Epidermal melanocyte (primary cell): Measurements from ENCODE around the gene ZMYM4.
A peak's percentile ranks its signal among the peaks of the same experiment; 100 is the strongest.

ENCODE experiments used
- DNase-seq: peaks from one replicate; pipeline ENCODE4 v3.0.0; 2011; ENCODE audit warnings: low spot score; ENCODE audit not compliant: insufficient read length

The ZMYM4 gene

GRCh38 chr1:35398739-35399138 is 130.2 kb downstream of the ZMYM4 start:
- DNase-seq, result no peak

DNA sequence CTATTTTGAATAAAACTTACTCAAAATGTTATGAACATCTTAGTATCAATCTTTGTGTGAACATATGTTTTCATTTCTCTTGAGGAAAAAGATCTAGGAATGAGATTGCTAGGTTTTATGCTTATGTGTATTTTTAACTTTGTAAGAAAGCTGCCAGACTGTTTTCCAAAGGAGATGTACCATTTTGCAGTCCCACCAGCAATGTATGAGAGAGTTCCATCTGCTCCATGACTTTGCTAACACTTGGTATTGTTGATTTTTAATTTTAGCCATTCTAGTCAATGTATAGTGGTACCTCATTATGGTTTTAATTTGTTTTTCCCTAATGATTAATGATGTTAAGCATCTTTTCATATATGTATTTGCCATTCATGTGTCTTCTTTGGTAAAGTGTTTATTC is 132.5 kb downstream of the ZMYM4 start:
- DNase-seq, result no peak

- no peak for DNase-seq
Observed at GRCh38 chr1:35406103-35406502, 137.6 kb downstream of the ZMYM4 start.

DNA sequence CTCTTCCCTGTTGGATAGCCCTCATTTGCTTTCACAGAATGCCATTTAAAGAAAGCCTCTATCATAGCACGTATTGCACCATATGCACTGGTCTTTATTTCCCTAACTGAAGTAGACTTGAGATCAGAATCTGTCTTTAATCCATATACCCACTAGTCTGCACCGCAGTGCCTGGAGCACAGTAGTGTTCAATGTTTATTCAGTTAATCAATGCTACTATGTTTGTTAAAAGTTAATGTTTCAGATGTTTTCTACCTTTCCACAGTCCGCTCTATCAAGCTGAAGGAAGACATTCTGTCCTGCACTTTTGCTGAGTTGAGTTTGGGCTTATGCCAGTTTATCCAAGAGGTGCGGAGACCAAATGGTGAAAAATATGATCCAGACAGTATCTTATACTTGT is 139.2 kb downstream of the ZMYM4 start:
- DNase-seq, result no peak

DNA sequence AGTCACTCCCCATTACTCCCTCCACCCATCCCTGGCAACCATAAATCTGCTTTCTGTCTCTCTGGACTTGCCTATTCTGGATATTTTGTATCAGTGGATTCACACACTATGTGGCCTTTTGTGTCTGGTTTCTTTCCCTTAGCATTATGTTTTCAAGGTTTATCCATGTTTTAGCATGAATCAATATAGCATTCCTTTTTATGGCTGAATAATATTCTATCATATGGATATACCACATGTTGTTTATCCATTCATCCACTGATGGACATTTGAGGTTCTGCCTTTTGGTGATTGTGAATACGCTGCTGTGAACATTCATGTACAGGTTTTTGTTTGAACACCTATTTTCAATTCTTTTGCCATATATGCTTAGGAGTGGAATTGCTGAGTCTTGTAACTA is 140.4 kb downstream of the ZMYM4 start:
- no peak for DNase-seq

DNA sequence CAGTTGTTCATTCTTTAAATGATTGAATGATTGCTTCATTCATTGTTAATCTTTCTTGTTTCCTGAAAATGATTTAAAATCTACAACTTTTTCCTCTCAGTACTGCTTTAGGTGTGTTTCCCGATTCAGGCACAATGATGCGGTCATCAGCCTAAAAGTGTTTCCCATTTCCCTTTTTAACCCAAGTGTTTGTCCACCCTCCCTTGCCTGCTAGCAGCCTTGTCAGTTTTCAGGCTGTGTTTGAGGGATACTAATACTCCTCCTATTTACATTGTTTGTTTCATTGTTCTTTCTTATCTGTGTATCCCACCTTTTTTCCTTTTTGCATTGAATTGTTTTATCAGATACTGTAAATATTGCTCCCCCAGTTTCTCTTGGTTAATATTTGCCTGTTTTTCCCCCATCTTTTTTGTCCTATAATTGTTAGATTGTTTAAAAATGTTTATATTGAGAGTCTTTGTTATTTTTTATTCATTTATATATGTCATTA is 157.6 kb downstream of the ZMYM4 start:
- DNase-seq, result no peak

DNA sequence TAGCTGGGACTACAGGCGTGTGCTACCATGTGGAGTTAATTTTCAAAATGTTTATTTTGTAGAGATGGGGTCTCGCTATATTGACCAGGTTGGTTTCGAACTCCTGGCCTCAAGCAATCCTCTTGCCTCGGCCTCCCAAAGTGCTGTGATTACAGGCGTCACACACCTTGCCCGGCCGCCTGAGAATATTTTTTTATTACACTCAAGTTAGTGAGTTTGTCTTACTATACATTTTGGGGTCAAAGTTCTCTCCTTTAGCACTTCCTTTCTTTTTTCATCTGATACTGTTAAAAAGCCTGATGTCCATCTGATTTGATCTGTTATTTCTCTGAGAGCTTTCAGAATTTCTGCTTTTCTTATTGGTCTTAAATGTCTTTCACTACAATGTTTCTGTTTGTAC is 159.9 kb downstream of the ZMYM4 start:
- DNase-seq, result no peak

DNA sequence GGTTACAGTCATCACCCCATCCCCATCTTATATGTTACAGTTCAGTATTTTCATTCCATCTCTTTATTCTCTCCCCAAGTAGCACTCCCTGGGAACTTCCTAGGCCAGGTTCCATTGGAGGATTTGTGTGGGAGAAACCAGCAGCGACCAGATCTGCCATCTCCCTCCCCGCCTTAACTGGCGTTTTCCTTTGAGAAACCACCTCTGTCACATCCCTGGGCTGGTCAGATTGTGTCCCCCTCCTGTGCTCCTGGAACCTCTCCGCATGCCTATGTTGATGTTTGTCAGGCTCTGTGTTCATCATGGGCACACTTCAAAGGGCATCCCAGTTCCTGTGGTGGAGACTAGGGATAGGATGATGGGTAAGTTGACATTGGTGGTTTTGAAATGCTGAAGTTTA is 162.3 kb downstream of the ZMYM4 start:
- no peak for DNase-seq

GRCh38 chr1:35431173-35431599 is 162.7 kb downstream of the ZMYM4 start:
- DNase-seq, result no peak

DNA sequence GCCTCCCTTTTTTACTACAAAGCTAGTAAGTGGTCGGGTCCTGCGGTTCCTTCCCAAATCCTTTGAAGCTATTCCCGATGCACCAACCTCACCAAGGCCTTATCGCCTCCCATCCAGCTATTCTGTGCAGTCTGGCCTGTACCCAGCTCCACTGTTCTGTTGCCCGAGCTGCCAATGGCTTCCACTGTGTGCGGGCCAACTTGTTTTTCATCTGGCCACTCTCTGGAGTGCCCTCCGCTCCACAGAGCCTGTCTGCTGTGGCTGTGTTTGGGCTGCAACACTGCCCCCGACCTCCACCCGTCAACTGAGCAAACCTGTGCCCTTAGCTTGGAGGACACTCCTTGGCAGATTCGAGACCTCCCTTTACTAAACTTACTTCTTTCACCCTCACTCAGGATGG is 163.7 kb downstream of the ZMYM4 start:
- DNase-seq, result no peak

DNA sequence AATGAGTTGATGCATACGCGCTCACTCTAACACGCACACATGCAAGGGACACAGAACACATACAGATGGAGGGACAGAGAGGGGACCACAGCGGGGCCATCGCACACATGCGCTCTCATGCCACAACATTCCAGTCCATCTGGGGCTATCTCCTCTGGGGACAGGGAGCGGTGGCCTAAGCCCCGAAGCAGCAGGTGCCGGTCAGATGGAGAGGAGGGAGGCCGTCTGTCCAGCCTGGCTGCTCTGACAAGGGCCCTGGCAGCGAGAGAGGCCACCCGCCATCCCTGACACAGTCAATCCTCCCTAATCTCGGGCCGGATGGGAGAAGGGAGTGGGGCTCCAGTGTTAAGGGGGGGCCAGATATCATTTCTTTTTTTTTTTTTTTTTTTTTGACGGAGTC is 165.2 kb downstream of the ZMYM4 start:
- DNase-seq, result no peak

- DNase-seq, result no peak
Observed at GRCh38 chr1:35434703-35435102, 166.2 kb downstream of the ZMYM4 start.

DNA sequence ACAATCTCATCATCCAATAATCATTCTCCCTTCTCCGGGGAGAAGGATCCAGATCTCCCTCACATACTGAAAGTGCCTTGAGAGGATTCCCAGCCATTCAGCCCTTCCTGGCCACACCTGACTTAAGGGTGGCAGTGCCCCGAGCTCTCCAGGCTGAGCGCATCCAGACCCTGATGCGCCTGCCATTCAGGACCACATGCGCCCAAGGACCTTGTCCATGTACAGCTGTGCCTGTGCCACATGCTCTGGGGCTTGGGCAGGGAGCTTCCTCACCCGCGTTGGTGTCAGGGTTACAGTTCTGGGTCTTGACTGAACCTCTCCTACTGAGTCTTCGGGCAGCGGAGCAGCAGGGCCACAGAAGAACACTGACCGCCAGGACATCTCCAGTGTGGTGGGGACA is 167.6 kb downstream of the ZMYM4 start:
- no peak for DNase-seq

GRCh38 chr1:35437200-35437599 is 168.7 kb downstream of the ZMYM4 start:
- DNase-seq, result no peak

DNA sequence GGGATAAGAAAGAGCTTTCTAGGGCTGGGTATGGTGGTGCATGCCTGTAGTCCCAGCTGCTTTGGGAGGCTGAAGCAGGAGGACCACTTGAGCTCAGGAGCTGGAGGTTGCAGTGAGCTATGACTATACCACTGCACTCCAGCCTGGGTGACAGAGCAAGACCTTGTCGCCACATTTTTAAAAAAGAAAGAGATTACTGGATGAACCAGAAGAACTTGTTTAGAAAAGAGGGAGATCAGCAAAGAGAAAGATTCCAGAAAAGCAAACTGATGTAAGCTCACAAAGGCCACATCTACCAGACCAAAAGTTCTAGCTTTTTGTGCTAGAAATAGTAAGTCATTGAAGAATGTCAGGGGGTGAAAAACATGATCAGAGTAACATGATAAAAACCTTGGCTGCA is 171.1 kb downstream of the ZMYM4 start:
- no peak for DNase-seq

GRCh38 chr1:35441926-35442579 is 173.5 kb downstream of the ZMYM4 start:
- no peak for DNase-seq

GRCh38 chr1:35442734-35443133 is 174.2 kb downstream of the ZMYM4 start:
- DNase-seq, result no peak

GRCh38 chr1:35443768-35444518 is 175.4 kb downstream of the ZMYM4 start:
- DNase-seq, result no peak

DNA sequence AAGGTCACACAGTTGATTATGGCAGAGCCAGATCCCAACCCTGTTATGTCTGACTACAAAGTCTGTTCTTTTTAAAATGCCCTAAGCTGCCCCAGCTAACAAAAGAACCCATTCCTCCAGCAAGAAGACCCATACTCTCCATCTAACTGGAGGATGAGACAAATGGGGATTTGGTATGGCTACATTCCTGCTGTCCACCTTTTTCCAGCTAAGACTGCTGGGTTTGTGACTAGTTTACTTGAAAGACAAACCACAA is 175.9 kb downstream of the ZMYM4 start:
- no peak for DNase-seq

GRCh38 chr1:35447278-35447677 is 178.8 kb downstream of the ZMYM4 start:
- no peak for DNase-seq

- peak; percentile 41 for DNase-seq
Observed at GRCh38 chr1:35448344-35448801, 179.9 kb downstream of the ZMYM4 start.

GRCh38 chr1:35449334-35450008 is 181.0 kb downstream of the ZMYM4 start:
- DNase-seq, result no peak

DNA sequence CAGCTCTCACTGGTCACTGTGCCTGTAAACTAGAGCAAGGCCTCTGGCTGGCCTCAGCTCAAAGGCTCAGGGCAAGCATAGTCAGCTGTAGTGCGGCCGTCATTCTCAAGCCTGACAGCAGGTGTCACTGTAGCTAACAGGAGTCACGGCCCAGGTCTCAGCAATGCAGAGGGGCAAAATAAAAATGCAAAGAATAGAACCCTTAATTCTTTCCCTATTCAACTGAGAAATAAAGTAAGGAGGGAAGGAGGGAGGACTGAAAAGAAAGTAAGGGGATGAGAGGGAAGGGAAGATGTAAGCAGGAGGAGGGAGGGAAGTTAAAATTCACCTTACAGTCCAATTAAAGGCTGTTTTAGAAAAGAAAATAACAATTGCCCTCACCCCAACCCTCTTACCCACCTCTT is 182.6 kb downstream of the ZMYM4 start:
- DNase-seq, result peak; percentile 54
